OCI-LY7 (cell line): Measurements from ENCODE around the gene NUP210. TPM values are rescaled to one million over a fixed set of nuclear protein-coding genes. Genes with fewer than 3 reads are reported as not detected.

ENCODE experiments used
- BruUV-seq: library from RNA; stranded (reverse); fragments of 400-500 nt; replicated peaks from 2 replicates; lab custom pipeline; 2021; lab: Mats Ljungman, UMichigan
- CTCF ChIA-PET: fragments of 300-600 bp; sonication (Branson Sonifier 250); formaldehyde crosslinking; loops from one replicate; lab custom pipeline; 2022; ENCODE audit warnings: antibody characterized with exemption; ENCODE audit not compliant: unreplicated experiment; lab: Charles Lee
- POLR2A ChIA-PET: fragments of 300-600 bp; sonication (Branson Sonifier 250); formaldehyde crosslinking; loops from one replicate; lab custom pipeline; 2022; ENCODE audit warnings: antibody characterized with exemption; lab: Charles Lee
- DNase-seq: peaks from one replicate; pipeline ENCODE4 v3.0.0-alpha.2; 2015; ENCODE audit warnings: low spot score
- H2AFZ ChIP-seq: fragments of 200-600 bp; sonication (generic), shearing (Covaris generic); 2 replicates; pipeline ENCODE4 v1.6.1; 2014; ENCODE audit warnings: mild to moderate bottlenecking, antibody characterized with exemption, low read length, moderate library complexity
- H3K27ac ChIP-seq: fragments of 200-600 bp; sonication (generic); 2 replicates; pipeline ENCODE4 v1.5.1; 2014; ENCODE audit warnings: mixed run types, low read depth, mild to moderate bottlenecking, moderate library complexity, low read length, inconsistent platforms; ENCODE audit not compliant: poor library complexity, severe bottlenecking
- H3K36me3 ChIP-seq: fragments of 200-600 bp; sonication (generic); 2 replicates; pipeline ENCODE4 v1.6.1; 2014; ENCODE audit warnings: mild to moderate bottlenecking, antibody characterized with exemption, low read length, moderate library complexity, mixed read lengths; ENCODE audit not compliant: insufficient read depth
- H3K4me1 ChIP-seq: fragments of 200-600 bp; sonication (generic); 2 replicates; pipeline ENCODE4 v1.5.1; 2014; ENCODE audit warnings: mild to moderate bottlenecking, low read length; ENCODE audit not compliant: insufficient read depth, poor library complexity, severe bottlenecking
- H3K4me2 ChIP-seq: fragments of 200-600 bp; sonication (generic); 2 replicates; pipeline ENCODE4 v1.6.1; 2014; ENCODE audit warnings: mild to moderate bottlenecking, low read length
- H3K4me3 ChIP-seq: fragments of 200-600 bp; sonication (generic); 2 replicates; pipeline ENCODE4 v1.5.1; 2014; ENCODE audit warnings: mild to moderate bottlenecking, low read depth, low read length; ENCODE audit not compliant: poor library complexity, severe bottlenecking
- H3K79me2 ChIP-seq: fragments of 200-600 bp; sonication (generic); 2 replicates; pipeline ENCODE4 v1.6.1; 2016; ENCODE audit warnings: low read depth, mild to moderate bottlenecking, low read length, moderate library complexity, mixed read lengths; ENCODE audit not compliant: insufficient read depth
- H3K9me2 ChIP-seq: fragments of 200-600 bp; sonication (generic); 2 replicates; pipeline ENCODE4 v1.6.1; 2016; ENCODE audit warnings: mild to moderate bottlenecking, low read length, mixed read lengths; ENCODE audit not compliant: insufficient read depth
- H3K9me3 ChIP-seq: fragments of 200-600 bp; sonication (generic); 2 replicates; pipeline ENCODE4 v1.6.1; 2014; ENCODE audit warnings: mild to moderate bottlenecking, mixed run types, low read length, mixed read lengths
- H4K20me1 ChIP-seq: fragments of 200-600 bp; sonication (generic); 2 replicates; pipeline ENCODE4 v1.6.1; 2014; ENCODE audit warnings: mild to moderate bottlenecking, antibody characterized with exemption, low read length, moderate library complexity, mixed read lengths; ENCODE audit not compliant: insufficient read depth
- CTCF ChIP-seq: fragments of 200-600 bp; sonication (generic); conservative IDR thresholded peaks from 2 replicates; pipeline ENCODE4 v1.5.1; 2014; ENCODE audit warnings: mild to moderate bottlenecking, antibody characterized with exemption, low read length, moderate library complexity, mixed read lengths
- EZH2phosphoT487 ChIP-seq: fragments of 200-600 bp; sonication (generic); IDR thresholded peaks from 2 replicates; pipeline ENCODE4 v1.6.1; 2018; ENCODE audit warnings: low read depth, borderline replicate concordance, mild to moderate bottlenecking, mixed run types, antibody characterized with exemption, low read length, moderate library complexity, mixed read lengths
- intact Hi-C: fragments of 100-400 bp; cut with micrococcal nuclease; formaldehyde crosslinking; loops from one replicate; pipeline ENCODE4 v1.10.0; 2022; ENCODE audit not compliant: unreplicated experiment
- total RNA-seq, 2 experiments: library from RNA; depleted of rRNA in 1 of 2; stranded (reverse); fragments of >200 nt in 1 of 2; shearing (Covaris generic) in 1 of 2; gene quantifications; 2 replicates each; pipeline ENCODE4 v1.2.3, GENCODE V29; 2014 to 2022

Gene NUP210
- total RNA-seq, 2 experiments from 2014 or later, result 195 to 232 TPM

- no peak for TF ChIP-seq CTCF
- no peak for TF ChIP-seq EZH2phosphoT487
- no peak overlapping the region for H3K4me3 ChIP-seq
- no peak overlapping the region for H2AFZ ChIP-seq
- CTCF ChIA-PET, result no interaction called here
- H3K4me2 ChIP-seq, result no peak overlapping the region
- no peaks in the 10 kb centered on the region for H3K79me2 ChIP-seq
- H3K9me3 ChIP-seq, result no peaks in the 10 kb centered on the region
- BruUV-seq, result TSS peak; percentile 49
- POLR2A ChIA-PET, result no interaction called here
- no peaks in the 10 kb centered on the region for H3K9me2 ChIP-seq
- intact Hi-C loops, result no loop called here
- H4K20me1 ChIP-seq, result no peaks in the 10 kb centered on the region
- no peak for DNase-seq
- peaks cover 96% of the 10 kb centered on the region for H3K36me3 ChIP-seq
- H3K27ac ChIP-seq, result no peak overlapping the region
- no peaks in the 10 kb centered on the region for H3K4me1 ChIP-seq
These were observed 51.3 kb downstream of the NUP210 start for GRCh38 chr3:13368834-13369233.

- POLR2A ChIA-PET, result no interaction called here
These were observed 52.4 kb downstream of the NUP210 start for GRCh38 chr3:13367728-13368127.

More at GRCh38 chr3:13367728-13368127, 52.4 kb downstream of the NUP210 start:
- H3K4me3 ChIP-seq, result no peak overlapping the region
- no peak overlapping the region for H3K4me2 ChIP-seq
- H3K9me3 ChIP-seq, result no peaks in the 10 kb centered on the region
- no peak for DNase-seq
- H4K20me1 ChIP-seq, result no peaks in the 10 kb centered on the region
- no TSS peak for BruUV-seq
- no peak overlapping the region for H3K27ac ChIP-seq
- no peaks in the 10 kb centered on the region for H3K9me2 ChIP-seq
- no peak overlapping the region for H2AFZ ChIP-seq
- no peaks in the 10 kb centered on the region for H3K4me1 ChIP-seq
- intact Hi-C loops, result no loop called here
- no peaks in the 10 kb centered on the region for H3K79me2 ChIP-seq
- TF ChIP-seq EZH2phosphoT487 (no peak), CTCF (no peak)
- H3K36me3 ChIP-seq, result peaks cover 96% of the 10 kb centered on the region
- CTCF ChIA-PET, result no interaction called here
